Liver (tissue), 9 donors: ENCODE data around the gene GPR25. TPM values are rescaled to one million over a fixed set of nuclear protein-coding genes. Genes with fewer than 3 reads are reported as not detected.

Source experiments
- DNase-seq: peaks from one replicate; pipeline ENCODE4 v3.0.0-alpha.2; 2017; ENCODE audit warnings: low spot score
- H3K27ac ChIP-seq, 2 donors: one replicate each; pipeline ENCODE4 v1.7.0; 2013; ENCODE audit warnings: inconsistent platforms in 2 of 2, low read length in 2 of 2, control low read depth in 1 of 2, low read depth in 1 of 2, mild to moderate bottlenecking in 1 of 2
- H3K27me3 ChIP-seq, 4 donors: one replicate each; pipeline versions ENCODE4 v1.6.1 to v1.7.0; 2013; ENCODE audit warnings: low read length in 3 of 4, inconsistent platforms in 1 of 4, mild to moderate bottlenecking in 1 of 4, moderate library complexity in 1 of 4; ENCODE audit not compliant: control insufficient read depth in 4 of 4, insufficient read depth in 4 of 4
- H3K36me3 ChIP-seq, 4 donors: one replicate each; pipeline versions ENCODE4 v1.6.1 to v1.7.0; 2013; ENCODE audit warnings: low read length in 3 of 4, mild to moderate bottlenecking in 3 of 4, low read depth in 1 of 4, moderate library complexity in 1 of 4; ENCODE audit not compliant: control insufficient read depth in 4 of 4, insufficient read depth in 3 of 4
- H3K4me1 ChIP-seq, 4 donors: one replicate each; pipeline versions ENCODE4 v1.6.1 to v1.7.0; 2013; ENCODE audit warnings: low read length in 3 of 4, mild to moderate bottlenecking in 3 of 4, moderate library complexity in 1 of 4; ENCODE audit not compliant: control insufficient read depth in 4 of 4, insufficient read depth in 4 of 4
- H3K4me3 ChIP-seq, 3 donors: one replicate each; pipeline versions ENCODE4 v1.6.1 to v1.7.0; 2013; ENCODE audit warnings: low read length in 3 of 3, control low read depth in 1 of 3, low read depth in 1 of 3, mild to moderate bottlenecking in 1 of 3
- H3K9ac ChIP-seq, 2 donors: one replicate each; pipeline ENCODE4 v1.7.0; 2013; ENCODE audit warnings: low read length in 2 of 2, mild to moderate bottlenecking in 2 of 2, moderate library complexity in 2 of 2, control low read depth in 1 of 2, low read depth in 1 of 2
- H3K9me3 ChIP-seq, 4 donors: one replicate each; pipeline versions ENCODE4 v1.6.1 to v1.7.0; 2013; ENCODE audit warnings: low read length in 3 of 4; ENCODE audit not compliant: control insufficient read depth in 4 of 4
- EGR1 ChIP-seq, 2 donors: IDR thresholded peaks; 2 replicates each; pipeline ENCODE4 v1.6.1; 2016 to 2018; ENCODE audit warnings: antibody characterized with exemption in 2 of 2, low read depth in 2 of 2
- FOXA1 ChIP-seq: IDR thresholded peaks from 2 replicates; pipeline ENCODE4 v1.6.1; 2016; ENCODE audit warnings: antibody characterized with exemption
- FOXA2 ChIP-seq: IDR thresholded peaks from 2 replicates; pipeline ENCODE4 v1.6.1; 2016; ENCODE audit warnings: antibody characterized with exemption
- GABPA ChIP-seq, 2 donors: IDR thresholded peaks in 1 of 2; conservative IDR thresholded peaks in 1 of 2; 2 replicates each; pipeline ENCODE4 v1.6.1; 2016; ENCODE audit warnings: antibody characterized with exemption in 2 of 2, mild to moderate bottlenecking in 1 of 2, moderate library complexity in 1 of 2
- HNF4A ChIP-seq, 2 donors: conservative IDR thresholded peaks; 2 replicates each; pipeline ENCODE4 v1.6.1; 2016; ENCODE audit warnings: antibody characterized with exemption in 2 of 2, mild to moderate bottlenecking in 2 of 2
- HNF4G ChIP-seq: IDR thresholded peaks from 2 replicates; pipeline ENCODE4 v1.6.1; 2016; ENCODE audit warnings: antibody characterized with exemption
- JUND ChIP-seq, 2 donors: IDR thresholded peaks; 2 replicates each; pipeline ENCODE4 v1.6.1; 2016; ENCODE audit warnings: antibody characterized with exemption in 2 of 2
- NR2F2 ChIP-seq: IDR thresholded peaks from 2 replicates; pipeline ENCODE4 v1.6.1; 2016; ENCODE audit warnings: antibody characterized with exemption
- RAD21 ChIP-seq, 2 donors: IDR thresholded peaks; 2 replicates each; pipeline ENCODE4 v1.6.1; 2016; ENCODE audit warnings: antibody characterized with exemption in 2 of 2, mild to moderate bottlenecking in 2 of 2
- RXRA ChIP-seq, 2 donors: IDR thresholded peaks; 2 replicates each; pipeline ENCODE4 v1.6.1; 2017 to 2018; ENCODE audit warnings: antibody characterized with exemption in 2 of 2, mild to moderate bottlenecking in 1 of 2
- SP1 ChIP-seq: IDR thresholded peaks from 2 replicates; pipeline ENCODE4 v1.6.1; 2018; ENCODE audit warnings: antibody characterized with exemption, mild to moderate bottlenecking
- TAF1 ChIP-seq: conservative IDR thresholded peaks from 2 replicates; pipeline ENCODE4 v1.6.1; 2016; ENCODE audit warnings: antibody characterized with exemption, mild to moderate bottlenecking
- YY1 ChIP-seq: IDR thresholded peaks from 2 replicates; pipeline ENCODE4 v1.6.1; 2016; ENCODE audit warnings: antibody characterized with exemption, mild to moderate bottlenecking
- WGBS: extraction: QIAGEN DNeasy Blood & Tissue Kit; methylation state at CpG from one replicate; pipeline ENCODE4 v1.1.7; 2013; 5-methylcytosine and 5-hydroxymethylcytosine counted together
- polyA plus RNA-seq, 2 donors: library from polyadenylated mRNA; stranded (reverse) in 1 of 2; unstranded in 1 of 2; fragments of 200-250 nt in 1 of 2; fragments of >200 nt in 1 of 2; fragmentation: Nextera tagmentation in 1 of 2; extraction: Ambion mirVana in 1 of 2; gene quantifications; one replicate each; pipeline versions ENCODE4 v1.2.1 to v1.2.3, GENCODE V29; 2013 to 2015
- total RNA-seq, 2 donors: library from RNA; depleted of rRNA; stranded (reverse); fragments of >200 nt; gene quantifications; one replicate each; pipeline ENCODE4 v1.2.3, GENCODE V29; 2014
- TF ChIP-seq, protein P1 (sequence below): IDR thresholded peaks from 2 replicates; pipeline ENCODE4 v1.6.1; 2016; ENCODE audit warnings: antibody characterized with exemption
- TF ChIP-seq, protein P2 (sequence below): fragments of 150-350 bp; IDR thresholded peaks from 2 replicates; pipeline ENCODE4 v1.5.1; 2017; ENCODE audit warnings: improper control_type of control experiment, low read depth, low read length; ENCODE audit not compliant: missing input control
- TF ChIP-seq, protein P3 (sequence below): IDR thresholded peaks from 2 replicates; pipeline ENCODE4 v1.6.1; 2016; ENCODE audit warnings: antibody characterized with exemption, mild to moderate bottlenecking
- TF ChIP-seq, protein P4 (sequence below): IDR thresholded peaks from 2 replicates; pipeline ENCODE4 v1.6.1; 2016; ENCODE audit warnings: antibody characterized with exemption
- TF ChIP-seq, protein P5 (sequence below): IDR thresholded peaks from 2 replicates; pipeline ENCODE4 v1.6.1; 2016; ENCODE audit warnings: antibody characterized with exemption
- donor health status: healthy.
- donor health status: healthy.
- donor health status: healthy.
- donor health status: healthy.
- donor health status: healthy.

GPR25 gene
- total and polyA plus RNA-seq, 4 donors = 0.08 to 0.13 TPM; not detected in 2

DNA sequence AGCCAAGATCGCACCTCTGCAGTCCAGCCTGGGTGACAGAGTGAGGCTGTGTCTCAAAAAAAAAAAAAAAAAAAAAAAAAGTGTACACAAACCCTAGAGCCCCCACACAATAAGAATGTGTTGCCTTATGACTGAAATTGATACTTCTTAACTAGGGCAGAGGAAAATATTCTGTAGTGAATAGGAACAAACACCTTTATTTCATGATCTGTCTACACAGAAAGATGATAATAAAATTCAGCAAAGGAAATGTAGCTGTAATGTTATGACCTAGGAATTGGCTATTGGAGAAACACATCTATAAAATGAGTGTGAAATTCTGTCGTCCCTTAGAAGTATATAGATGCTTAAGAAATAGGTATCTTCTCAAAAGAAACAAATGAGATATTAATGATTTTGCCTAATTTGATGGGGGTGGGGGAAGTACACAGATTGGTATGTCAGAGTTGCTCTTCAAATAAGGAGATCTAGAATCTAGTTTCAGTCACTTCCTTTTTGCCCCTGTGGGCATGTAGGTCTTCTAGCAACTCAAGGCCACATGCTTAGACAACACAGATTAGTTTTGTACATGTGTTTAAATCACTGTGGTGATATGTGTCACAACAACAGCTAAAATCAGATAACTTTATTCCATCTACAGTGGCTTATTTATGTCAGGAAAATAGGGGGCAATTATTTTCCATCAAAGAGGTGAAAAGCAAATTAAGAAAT lies 10.7 kb upstream of the GPR25 start:
- H3K9ac ChIP-seq = no peak overlapping the region
- no peaks in the 10 kb centered on the region for H3K27me3 ChIP-seq
- WGBS = 90% methylated on average over 2 of the region's 2 CpGs
- H3K27ac ChIP-seq = no peak overlapping the region
- no peaks in the 10 kb centered on the region for H3K9me3 ChIP-seq
- no peak overlapping the region for H3K4me3 ChIP-seq
- peaks cover 1 to 6% (median 5%) of the 10 kb centered on the region in 4 donors for H3K36me3 ChIP-seq
- no peak for DNase-seq
- TF ChIP-seq NR2F2 = no peak
- no peak for TF ChIP-seq SP1
- TF ChIP-seq FOXA1 = no peak
- TF ChIP-seq HNF4A (conservative IDR thresholded peaks at IDR 0.05) = no peak
- TF ChIP-seq RXRA (IDR thresholded peaks at IDR 0.05) = no peak
- TF ChIP-seq, protein P1, sequence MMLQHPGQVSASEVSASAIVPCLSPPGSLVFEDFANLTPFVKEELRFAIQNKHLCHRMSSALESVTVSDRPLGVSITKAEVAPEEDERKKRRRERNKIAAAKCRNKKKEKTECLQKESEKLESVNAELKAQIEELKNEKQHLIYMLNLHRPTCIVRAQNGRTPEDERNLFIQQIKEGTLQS = no peak
- TF ChIP-seq, protein P2, sequence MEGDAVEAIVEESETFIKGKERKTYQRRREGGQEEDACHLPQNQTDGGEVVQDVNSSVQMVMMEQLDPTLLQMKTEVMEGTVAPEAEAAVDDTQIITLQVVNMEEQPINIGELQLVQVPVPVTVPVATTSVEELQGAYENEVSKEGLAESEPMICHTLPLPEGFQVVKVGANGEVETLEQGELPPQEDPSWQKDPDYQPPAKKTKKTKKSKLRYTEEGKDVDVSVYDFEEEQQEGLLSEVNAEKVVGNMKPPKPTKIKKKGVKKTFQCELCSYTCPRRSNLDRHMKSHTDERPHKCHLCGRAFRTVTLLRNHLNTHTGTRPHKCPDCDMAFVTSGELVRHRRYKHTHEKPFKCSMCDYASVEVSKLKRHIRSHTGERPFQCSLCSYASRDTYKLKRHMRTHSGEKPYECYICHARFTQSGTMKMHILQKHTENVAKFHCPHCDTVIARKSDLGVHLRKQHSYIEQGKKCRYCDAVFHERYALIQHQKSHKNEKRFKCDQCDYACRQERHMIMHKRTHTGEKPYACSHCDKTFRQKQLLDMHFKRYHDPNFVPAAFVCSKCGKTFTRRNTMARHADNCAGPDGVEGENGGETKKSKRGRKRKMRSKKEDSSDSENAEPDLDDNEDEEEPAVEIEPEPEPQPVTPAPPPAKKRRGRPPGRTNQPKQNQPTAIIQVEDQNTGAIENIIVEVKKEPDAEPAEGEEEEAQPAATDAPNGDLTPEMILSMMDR = no peak
- TF ChIP-seq TAF1 = no peak
- no peak for TF ChIP-seq EGR1 (IDR thresholded peaks at IDR 0.05; ENCODE audit: low read depth in 2 of 2)
- no peak for TF ChIP-seq FOXA2
- no peak for TF ChIP-seq GABPA (IDR thresholded peaks at IDR 0.05 in 1 of 2, conservative IDR thresholded peaks at IDR 0.05 in 1 of 2)
- TF ChIP-seq JUND (IDR thresholded peaks at IDR 0.05) = no peak
- TF ChIP-seq HNF4G = no peak
- TF ChIP-seq RAD21 (IDR thresholded peaks at IDR 0.05) = no peak
- TF ChIP-seq YY1 = no peak
- TF ChIP-seq, protein P3, sequence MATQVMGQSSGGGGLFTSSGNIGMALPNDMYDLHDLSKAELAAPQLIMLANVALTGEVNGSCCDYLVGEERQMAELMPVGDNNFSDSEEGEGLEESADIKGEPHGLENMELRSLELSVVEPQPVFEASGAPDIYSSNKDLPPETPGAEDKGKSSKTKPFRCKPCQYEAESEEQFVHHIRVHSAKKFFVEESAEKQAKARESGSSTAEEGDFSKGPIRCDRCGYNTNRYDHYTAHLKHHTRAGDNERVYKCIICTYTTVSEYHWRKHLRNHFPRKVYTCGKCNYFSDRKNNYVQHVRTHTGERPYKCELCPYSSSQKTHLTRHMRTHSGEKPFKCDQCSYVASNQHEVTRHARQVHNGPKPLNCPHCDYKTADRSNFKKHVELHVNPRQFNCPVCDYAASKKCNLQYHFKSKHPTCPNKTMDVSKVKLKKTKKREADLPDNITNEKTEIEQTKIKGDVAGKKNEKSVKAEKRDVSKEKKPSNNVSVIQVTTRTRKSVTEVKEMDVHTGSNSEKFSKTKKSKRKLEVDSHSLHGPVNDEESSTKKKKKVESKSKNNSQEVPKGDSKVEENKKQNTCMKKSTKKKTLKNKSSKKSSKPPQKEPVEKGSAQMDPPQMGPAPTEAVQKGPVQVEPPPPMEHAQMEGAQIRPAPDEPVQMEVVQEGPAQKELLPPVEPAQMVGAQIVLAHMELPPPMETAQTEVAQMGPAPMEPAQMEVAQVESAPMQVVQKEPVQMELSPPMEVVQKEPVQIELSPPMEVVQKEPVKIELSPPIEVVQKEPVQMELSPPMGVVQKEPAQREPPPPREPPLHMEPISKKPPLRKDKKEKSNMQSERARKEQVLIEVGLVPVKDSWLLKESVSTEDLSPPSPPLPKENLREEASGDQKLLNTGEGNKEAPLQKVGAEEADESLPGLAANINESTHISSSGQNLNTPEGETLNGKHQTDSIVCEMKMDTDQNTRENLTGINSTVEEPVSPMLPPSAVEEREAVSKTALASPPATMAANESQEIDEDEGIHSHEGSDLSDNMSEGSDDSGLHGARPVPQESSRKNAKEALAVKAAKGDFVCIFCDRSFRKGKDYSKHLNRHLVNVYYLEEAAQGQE = no peak
- TF ChIP-seq, protein P4, sequence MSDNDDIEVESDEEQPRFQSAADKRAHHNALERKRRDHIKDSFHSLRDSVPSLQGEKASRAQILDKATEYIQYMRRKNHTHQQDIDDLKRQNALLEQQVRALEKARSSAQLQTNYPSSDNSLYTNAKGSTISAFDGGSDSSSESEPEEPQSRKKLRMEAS = no peak
- TF ChIP-seq, protein P5, sequence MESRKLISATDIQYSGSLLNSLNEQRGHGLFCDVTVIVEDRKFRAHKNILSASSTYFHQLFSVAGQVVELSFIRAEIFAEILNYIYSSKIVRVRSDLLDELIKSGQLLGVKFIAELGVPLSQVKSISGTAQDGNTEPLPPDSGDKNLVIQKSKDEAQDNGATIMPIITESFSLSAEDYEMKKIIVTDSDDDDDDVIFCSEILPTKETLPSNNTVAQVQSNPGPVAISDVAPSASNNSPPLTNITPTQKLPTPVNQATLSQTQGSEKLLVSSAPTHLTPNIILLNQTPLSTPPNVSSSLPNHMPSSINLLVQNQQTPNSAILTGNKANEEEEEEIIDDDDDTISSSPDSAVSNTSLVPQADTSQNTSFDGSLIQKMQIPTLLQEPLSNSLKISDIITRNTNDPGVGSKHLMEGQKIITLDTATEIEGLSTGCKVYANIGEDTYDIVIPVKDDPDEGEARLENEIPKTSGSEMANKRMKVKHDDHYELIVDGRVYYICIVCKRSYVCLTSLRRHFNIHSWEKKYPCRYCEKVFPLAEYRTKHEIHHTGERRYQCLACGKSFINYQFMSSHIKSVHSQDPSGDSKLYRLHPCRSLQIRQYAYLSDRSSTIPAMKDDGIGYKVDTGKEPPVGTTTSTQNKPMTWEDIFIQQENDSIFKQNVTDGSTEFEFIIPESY = no peak
- H3K4me1 ChIP-seq = no peaks in the 10 kb centered on the region
